Iris pigment epithelial cell (primary cell): ENCODE results near the gene ASIC1.
A peak's percentile ranks its signal among the peaks of the same experiment; 100 is the strongest.
"Not testable (repeated sequence)": the region's sequence is repeated elsewhere in the genome, so short reads cannot be mapped to it uniquely, and the experiment has no call there.

Experiments
- DNase-seq: peaks from one replicate; pipeline ENCODE4 v3.0.0-alpha.2; 2011; ENCODE audit warnings: low read depth

ASIC1 gene

GRCh38 chr12:50061946-50062686 is 4.7 kb downstream of the ASIC1 start:
- DNase-seq = peak; percentile 25

- no peak for DNase-seq
Observed at GRCh38 chr12:50062728-50063460, 5.5 kb downstream of the ASIC1 start.

- peak; percentile 24 for DNase-seq
Observed at GRCh38 chr12:50065726-50066310, 8.4 kb downstream of the ASIC1 start.

GRCh38 chr12:50066402-50066801 is 9.0 kb downstream of the ASIC1 start:
- peak; percentile 93 for DNase-seq

GRCh38 chr12:50069069-50069468 is 11.7 kb downstream of the ASIC1 start:
- no peak for DNase-seq

- DNase-seq = no peak
Observed at GRCh38 chr12:50069539-50069938, 12.1 kb downstream of the ASIC1 start.

- DNase-seq = peak; percentile 77
Observed at GRCh38 chr12:50070314-50071060, 13.1 kb downstream of the ASIC1 start.

GRCh38 chr12:50072198-50072907 is 15.0 kb downstream of the ASIC1 start:
- no peak for DNase-seq

- DNase-seq = no peak
Observed at GRCh38 chr12:50073206-50073605, 15.8 kb downstream of the ASIC1 start.

- no peak for DNase-seq
Observed at GRCh38 chr12:50073712-50074111, 16.3 kb downstream of the ASIC1 start.

GRCh38 chr12:50074936-50075807 is 17.8 kb downstream of the ASIC1 start:
- peak; percentile 78 for DNase-seq

GRCh38 chr12:50075808-50076170 is 18.4 kb downstream of the ASIC1 start:
- no peak for DNase-seq

- no peak for DNase-seq
Observed at GRCh38 chr12:50077099-50077498, 19.7 kb downstream of the ASIC1 start.

GRCh38 chr12:50078281-50078680 is 20.9 kb downstream of the ASIC1 start:
- no peak for DNase-seq

GRCh38 chr12:50079771-50080170 is 22.4 kb downstream of the ASIC1 start:
- no peak for DNase-seq

- DNase-seq = no peak
Observed at GRCh38 chr12:50081096-50081808, 23.9 kb downstream of the ASIC1 start.

GRCh38 chr12:50082644-50083043 is 25.2 kb downstream of the ASIC1 start:
- DNase-seq = no peak

GRCh38 chr12:50083301-50083700 is 25.9 kb downstream of the ASIC1 start:
- no peak for DNase-seq

- not testable (repeated sequence) for DNase-seq
Observed at GRCh38 chr12:50084409-50084774, 27.0 kb downstream of the ASIC1 start.
